Inferior parietal cortex (tissue), 1 donor: ENCODE measurements around the gene VAT1L.

Experiments
- DNase-seq: peaks from one replicate; pipeline ENCODE4 v3.0.0-alpha.2; 2016; ENCODE audit errors: extremely low spot score

The VAT1L gene

GRCh38 chr16:77782694-77783093 lies 5.7 kb upstream of the VAT1L start:
- DNase-seq = no peak

GRCh38 chr16:77784441-77785372 lies 3.7 kb upstream of the VAT1L start:
- no peak for DNase-seq

- DNase-seq = no peak
Observed at GRCh38 chr16:77785373-77785764, 3.0 kb upstream of the VAT1L start.

DNA sequence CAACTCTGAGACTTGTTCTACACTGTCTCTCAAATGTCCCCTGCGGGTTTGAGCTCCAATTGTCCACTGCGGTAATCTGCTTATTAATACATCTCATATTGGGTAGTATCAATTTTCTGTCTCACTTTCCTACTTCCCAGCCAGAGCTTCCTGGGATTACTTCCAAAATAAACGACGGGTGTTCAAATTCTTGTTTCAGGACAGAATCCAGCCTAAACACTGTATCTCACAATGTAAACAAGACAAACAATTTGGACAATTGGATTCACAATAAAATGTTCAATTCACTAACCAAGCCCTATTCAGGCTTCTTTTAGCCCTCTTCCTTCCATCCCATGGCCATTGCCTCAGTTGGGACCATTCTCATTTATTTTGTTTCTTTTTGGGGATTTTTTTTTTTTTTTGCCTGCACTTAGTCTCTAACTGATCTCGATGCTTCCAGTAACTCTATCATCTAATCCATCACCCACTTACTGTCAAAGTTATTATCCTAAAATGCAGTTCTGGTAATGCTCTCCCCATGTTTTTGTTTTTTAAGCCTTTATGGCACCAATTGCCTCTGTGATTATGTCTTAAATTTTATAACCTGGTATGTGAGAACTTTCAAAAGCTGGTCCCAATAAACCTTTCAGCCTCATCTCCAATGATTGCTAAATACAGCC lies 2.0 kb upstream of the VAT1L start:
- DNase-seq = no peak

- DNase-seq = no peak
Observed at GRCh38 chr16:77787452-77787851, 912 bp upstream of the VAT1L start.

- DNase-seq = no peak
Observed at GRCh38 chr16:77789085-77790008, 983 bp downstream of the VAT1L start.

- no peak for DNase-seq
Observed at GRCh38 chr16:77790009-77790372, 1.6 kb downstream of the VAT1L start.

GRCh38 chr16:77790912-77791311 lies 2.5 kb downstream of the VAT1L start:
- no peak for DNase-seq

DNA sequence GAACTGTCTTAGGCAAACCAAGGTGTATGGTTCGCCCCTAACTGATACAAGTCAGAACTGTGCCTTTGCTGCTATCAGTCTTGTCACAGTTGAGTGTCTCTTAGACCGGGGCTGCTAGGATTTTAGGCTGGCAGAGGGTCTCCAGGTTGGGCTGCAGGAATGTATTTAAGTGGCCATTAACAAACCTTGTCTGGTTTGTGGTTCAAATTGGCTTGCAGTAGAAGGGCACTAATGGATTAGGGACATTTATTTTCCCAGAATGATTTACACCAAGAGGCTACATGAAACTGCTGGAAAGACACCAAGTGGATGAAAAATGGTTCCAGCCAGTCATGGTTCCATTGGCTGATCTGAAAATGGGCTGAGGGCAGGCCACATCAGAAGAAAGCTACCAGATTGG lies 5.1 kb downstream of the VAT1L start:
- DNase-seq = no peak

DNA sequence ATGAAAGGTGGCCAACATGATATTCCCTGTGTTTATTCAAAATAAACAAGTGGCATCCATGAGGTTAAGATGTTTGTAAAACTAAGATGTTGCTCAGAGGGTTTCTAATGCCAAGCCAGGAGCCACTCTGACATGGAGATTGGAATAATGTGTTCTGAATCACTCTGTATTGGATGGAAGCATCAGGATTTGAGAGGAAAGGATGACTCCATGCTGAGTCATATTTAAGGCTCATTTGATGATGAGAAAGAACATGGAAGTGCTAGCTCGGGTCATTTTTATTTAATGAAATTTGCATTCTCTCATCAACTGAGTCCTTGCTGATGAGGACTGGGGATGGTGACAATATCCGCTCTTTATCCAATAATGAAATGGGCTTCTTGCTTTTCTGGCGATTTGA lies 6.2 kb downstream of the VAT1L start:
- DNase-seq = no peak

- no peak for DNase-seq
Observed at GRCh38 chr16:77801817-77802216, 13.5 kb downstream of the VAT1L start.

- no peak for DNase-seq
Observed at GRCh38 chr16:77805398-77805797, 17.0 kb downstream of the VAT1L start.

- DNase-seq = no peak
Observed at GRCh38 chr16:77807021-77807420, 18.7 kb downstream of the VAT1L start.

DNA sequence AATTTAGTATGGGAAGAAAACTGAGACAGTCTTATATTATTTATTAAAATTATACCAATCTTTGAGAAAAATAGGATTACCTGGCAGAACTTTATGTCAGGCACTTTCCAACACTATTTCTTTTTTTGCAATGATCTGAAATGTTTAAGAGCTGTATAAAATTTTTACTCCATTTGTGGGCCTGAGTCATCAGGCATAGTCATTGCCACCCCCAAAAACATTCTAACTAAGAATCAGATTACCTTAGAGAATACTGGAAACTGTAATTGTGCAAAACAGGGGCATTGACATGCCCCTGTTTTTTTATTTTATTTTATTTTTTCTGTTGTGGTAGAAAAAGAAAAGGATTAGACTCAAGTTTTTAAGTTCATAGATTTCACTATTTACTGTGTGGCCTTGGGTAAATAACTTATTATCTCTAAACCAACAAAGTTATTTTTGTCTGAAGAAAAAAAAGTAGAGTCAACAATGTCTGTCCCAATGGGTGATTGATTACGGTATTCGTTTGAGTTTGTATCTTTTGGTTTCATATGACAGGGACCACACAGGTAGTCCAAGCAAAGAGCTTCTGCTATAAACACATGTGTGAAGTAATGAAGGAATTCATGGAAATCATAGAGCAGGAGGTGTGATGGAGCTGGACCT lies 24.6 kb downstream of the VAT1L start:
- DNase-seq = no peak

DNA sequence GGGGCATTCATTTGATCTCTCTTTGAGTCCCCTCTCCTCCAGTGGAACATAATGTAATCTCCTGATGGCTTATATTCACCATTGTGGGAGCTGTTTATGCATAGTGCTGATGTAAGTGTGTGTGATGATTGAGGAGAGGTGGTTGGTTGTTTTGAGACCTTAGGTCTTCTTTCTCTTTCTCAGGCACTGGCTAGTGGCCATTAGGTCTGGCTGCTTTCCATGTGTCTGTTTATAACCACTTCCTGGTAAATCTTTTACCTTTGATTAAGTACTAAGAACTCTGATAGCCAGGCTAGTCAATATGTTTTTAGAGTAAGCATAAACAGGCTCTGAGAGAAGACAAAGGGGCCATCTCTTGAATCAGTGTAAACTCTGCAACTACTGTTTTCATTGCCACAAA lies 27.9 kb downstream of the VAT1L start:
- DNase-seq = no peak

DNA sequence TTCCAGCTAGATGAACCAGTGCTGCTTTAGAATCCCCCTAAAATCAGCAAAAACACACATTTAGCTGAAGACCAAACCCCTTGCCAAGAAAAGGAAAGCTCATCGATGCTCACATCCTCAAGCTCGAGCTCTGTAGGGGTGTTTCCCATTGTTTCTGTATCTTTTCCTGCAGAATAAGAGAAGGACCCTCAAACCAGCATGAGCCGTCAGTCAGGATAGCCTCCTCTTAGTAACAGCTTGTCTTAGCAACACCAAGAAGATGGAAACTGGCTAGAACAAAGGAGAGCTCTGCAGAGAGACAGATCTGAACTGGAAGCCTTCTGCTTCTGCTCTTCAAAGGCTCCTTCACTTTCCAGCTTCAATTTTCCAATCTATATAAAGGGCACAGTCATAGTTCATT lies 32.0 kb downstream of the VAT1L start:
- DNase-seq = no peak

DNA sequence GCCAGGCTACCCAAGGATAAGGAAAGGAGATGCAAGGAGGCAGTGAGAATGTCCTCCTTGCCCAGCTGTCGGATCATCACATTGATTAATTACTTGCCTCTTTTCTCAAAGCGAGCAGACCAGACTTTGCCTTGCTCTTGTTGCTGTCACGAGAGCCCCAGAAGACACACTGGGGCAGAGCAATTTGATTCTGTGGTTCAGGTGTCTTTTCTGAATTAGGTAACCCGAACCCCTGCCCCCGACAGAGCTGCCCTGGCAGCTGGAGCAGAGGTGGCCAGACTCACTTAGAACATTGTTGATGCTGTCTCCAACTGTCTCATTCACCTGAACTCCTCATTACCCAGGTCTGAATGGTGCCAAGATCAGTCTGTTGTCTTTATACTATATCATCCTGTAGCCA lies 34.3 kb downstream of the VAT1L start:
- DNase-seq = no peak

DNA sequence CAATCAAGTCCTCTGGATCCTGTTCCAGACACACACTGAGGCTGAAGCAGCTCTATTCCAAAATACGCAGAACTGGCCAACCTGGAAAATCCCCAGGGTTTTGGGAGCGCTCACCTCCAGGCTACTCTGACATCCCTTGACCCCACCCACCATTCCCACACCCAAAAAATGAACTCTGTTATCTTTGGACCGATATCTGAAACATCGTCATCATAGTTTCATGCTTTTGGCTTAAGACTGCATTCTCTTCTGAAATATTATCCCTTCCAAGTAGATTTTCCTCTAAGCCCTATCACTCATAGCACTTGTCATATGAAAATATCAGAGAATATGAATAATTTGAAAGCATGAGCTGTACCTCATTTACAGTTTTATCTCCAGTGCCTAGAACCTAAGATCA lies 34.7 kb downstream of the VAT1L start:
- DNase-seq = no peak

DNA sequence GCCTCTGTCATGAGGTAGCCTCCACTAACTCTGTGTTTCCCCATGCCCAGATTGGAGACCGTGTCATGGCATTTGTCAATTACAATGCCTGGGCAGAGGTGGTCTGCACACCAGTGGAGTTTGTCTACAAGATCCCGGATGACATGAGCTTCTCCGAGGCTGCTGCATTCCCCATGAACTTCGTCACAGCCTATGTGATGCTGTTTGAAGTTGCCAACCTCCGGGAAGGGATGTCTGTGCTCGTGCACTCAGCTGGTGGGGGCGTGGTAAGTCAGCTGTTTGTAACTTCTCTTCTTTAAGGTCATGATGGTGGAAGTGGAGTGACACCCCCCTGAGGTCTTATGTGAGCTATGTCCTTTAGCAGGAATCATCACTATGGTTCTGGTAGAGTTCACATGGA lies 36.8 kb downstream of the VAT1L start:
- DNase-seq = no peak

GRCh38 chr16:77827032-77827431 lies 38.7 kb downstream of the VAT1L start:
- DNase-seq = no peak

DNA sequence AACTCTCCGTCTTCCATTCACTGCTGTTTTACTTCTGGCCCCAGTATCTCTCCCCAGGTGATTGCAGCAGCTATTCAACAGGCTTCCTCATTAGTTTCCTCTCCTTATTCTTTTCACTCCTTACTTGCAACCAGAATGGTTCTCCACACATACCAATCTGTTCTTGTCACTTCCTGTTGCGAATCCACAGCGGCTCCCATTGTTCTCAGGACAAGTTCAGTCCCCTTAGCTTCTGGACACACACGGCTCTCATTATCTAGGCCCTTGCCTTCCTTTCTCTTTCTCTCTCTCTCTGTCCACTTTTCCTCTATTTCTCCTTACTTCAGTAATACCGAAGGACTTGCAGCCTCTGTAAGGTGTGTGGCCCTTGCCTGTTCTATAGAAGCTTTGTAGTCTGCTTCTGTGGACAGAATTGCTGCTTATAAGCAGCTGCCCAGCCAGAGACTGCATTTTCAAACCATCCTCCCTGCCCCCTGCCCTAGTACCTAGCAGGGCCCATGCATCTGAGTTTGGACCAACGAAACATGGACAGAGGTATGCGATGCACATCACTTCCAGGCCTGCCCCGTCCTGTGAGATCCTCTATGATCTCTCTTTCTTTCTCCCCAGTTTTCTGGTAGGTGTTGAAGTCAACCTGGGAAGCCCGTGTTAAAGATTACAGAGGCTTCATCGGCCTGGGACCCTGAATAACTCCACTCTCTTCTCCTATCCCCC lies 45.7 kb downstream of the VAT1L start:
- no peak for DNase-seq
